HEK293 (cell line): ENCODE results near the gene IKZF4.

ENCODE experiments used
- CTCF ChIP-seq: fragments of 450-650 bp; formaldehyde crosslinking; IDR thresholded peaks from 2 replicates; pipeline ENCODE4 v1.5.1; 2016; ENCODE audit warnings: missing biosample characterization, missing genetic modification characterization
- EGR2 ChIP-seq: fragments of 450-650 bp; formaldehyde crosslinking; IDR thresholded peaks from 2 replicates; pipeline ENCODE4 v1.5.1; 2016; ENCODE audit warnings: low read depth, missing biosample characterization, missing genetic modification characterization
- KLF16 ChIP-seq: fragments of 450-650 bp; formaldehyde crosslinking; IDR thresholded peaks from 2 replicates; pipeline ENCODE4 v1.5.1; 2017; ENCODE audit warnings: missing biosample characterization, missing genetic modification characterization
- PRDM10 ChIP-seq: fragments of 450-650 bp; formaldehyde crosslinking; IDR thresholded peaks from 2 replicates; pipeline ENCODE4 v1.5.1; 2016; ENCODE audit warnings: missing biosample characterization, missing genetic modification characterization
- SALL2 ChIP-seq: fragments of 450-650 bp; formaldehyde crosslinking; IDR thresholded peaks from 2 replicates; pipeline ENCODE4 v1.5.0; 2017; ENCODE audit warnings: missing biosample characterization, mild to moderate bottlenecking, missing genetic modification characterization, borderline replicate concordance
- SCRT1 ChIP-seq: fragments of 450-650 bp; formaldehyde crosslinking; IDR thresholded peaks from 2 replicates; pipeline ENCODE4 v1.5.1; 2016; ENCODE audit warnings: missing biosample characterization, missing genetic modification characterization, borderline replicate concordance
- SETDB1 ChIP-seq: IDR thresholded peaks from one replicate; pipeline ENCODE4 v1.6.1; 2017; ENCODE audit warnings: mild to moderate bottlenecking, low read length, moderate library complexity, mixed read lengths; ENCODE audit not compliant: insufficient read length
- SP3 ChIP-seq: fragments of 450-650 bp; formaldehyde crosslinking; IDR thresholded peaks from 2 replicates; pipeline ENCODE4 v1.5.1; 2016; ENCODE audit warnings: missing biosample characterization, missing genetic modification characterization
- SP7 ChIP-seq: fragments of 450-650 bp; formaldehyde crosslinking; IDR thresholded peaks from 2 replicates; pipeline ENCODE4 v1.5.1; 2016; ENCODE audit warnings: missing biosample characterization, missing genetic modification characterization
- ZBTB10 ChIP-seq: fragments of 450-650 bp; formaldehyde crosslinking; IDR thresholded peaks from 2 replicates; pipeline ENCODE4 v1.5.1; 2016; ENCODE audit warnings: missing biosample characterization, missing genetic modification characterization
- ZNF133 ChIP-seq: fragments of 450-650 bp; formaldehyde crosslinking; IDR thresholded peaks from 2 replicates; pipeline ENCODE4 v1.5.1; 2016; ENCODE audit warnings: missing biosample characterization, missing genetic modification characterization
- ZNF140 ChIP-seq: fragments of 450-650 bp; formaldehyde crosslinking; IDR thresholded peaks from 2 replicates; pipeline ENCODE4 v1.5.1; 2016; ENCODE audit warnings: missing biosample characterization, missing genetic modification characterization
- ZNF157 ChIP-seq: fragments of 450-650 bp; formaldehyde crosslinking; IDR thresholded peaks from 2 replicates; pipeline ENCODE4 v1.5.1; 2016; ENCODE audit warnings: missing biosample characterization, missing genetic modification characterization
- ZNF174 ChIP-seq: fragments of 450-650 bp; formaldehyde crosslinking; IDR thresholded peaks from 2 replicates; pipeline ENCODE4 v1.5.0; 2017; ENCODE audit warnings: missing biosample characterization, mild to moderate bottlenecking, missing genetic modification characterization
- ZNF19 ChIP-seq: fragments of 450-650 bp; formaldehyde crosslinking; IDR thresholded peaks from 2 replicates; pipeline ENCODE4; 2016; ENCODE audit warnings: missing biosample characterization, missing genetic modification characterization, low read depth
- ZNF211 ChIP-seq: fragments of 450-650 bp; formaldehyde crosslinking; IDR thresholded peaks from 2 replicates; pipeline ENCODE4 v1.5.1; 2016; ENCODE audit warnings: low read depth, missing biosample characterization, missing genetic modification characterization
- ZNF223 ChIP-seq: fragments of 450-650 bp; formaldehyde crosslinking; IDR thresholded peaks from 2 replicates; pipeline ENCODE4 v1.5.1; 2016; ENCODE audit warnings: missing biosample characterization, missing genetic modification characterization
- ZNF248 ChIP-seq: fragments of 450-650 bp; formaldehyde crosslinking; IDR thresholded peaks from 2 replicates; pipeline ENCODE4 v1.5.1; 2017; ENCODE audit warnings: missing biosample characterization, missing genetic modification characterization
- ZNF292 ChIP-seq: fragments of 450-650 bp; formaldehyde crosslinking; IDR thresholded peaks from 2 replicates; pipeline ENCODE4 v1.5.1; 2016; ENCODE audit warnings: low read depth, missing biosample characterization, missing genetic modification characterization, borderline replicate concordance
- ZNF341 ChIP-seq: fragments of 450-650 bp; formaldehyde crosslinking; IDR thresholded peaks from 2 replicates; pipeline ENCODE4; 2016; ENCODE audit warnings: low read depth, missing biosample characterization, missing genetic modification characterization
- ZNF354C ChIP-seq: fragments of 450-650 bp; formaldehyde crosslinking; IDR thresholded peaks from 2 replicates; pipeline ENCODE4 v1.5.1; 2016; ENCODE audit warnings: missing biosample characterization, missing genetic modification characterization, low read depth, borderline replicate concordance
- ZNF510 ChIP-seq: fragments of 450-650 bp; formaldehyde crosslinking; IDR thresholded peaks from 2 replicates; pipeline ENCODE4 v1.5.1; 2018; ENCODE audit warnings: mild to moderate bottlenecking, missing genetic modification characterization, missing biosample characterization; ENCODE audit not compliant: insufficient replicate concordance
- ZNF521 ChIP-seq: fragments of 450-650 bp; formaldehyde crosslinking; IDR thresholded peaks from 2 replicates; pipeline ENCODE4 v1.5.1; 2017; ENCODE audit warnings: missing biosample characterization, mild to moderate bottlenecking, missing genetic modification characterization
- ZNF529 ChIP-seq: fragments of 450-650 bp; formaldehyde crosslinking; IDR thresholded peaks from 2 replicates; pipeline ENCODE4 v1.5.1; 2017; ENCODE audit warnings: missing genetic modification characterization, missing biosample characterization; ENCODE audit not compliant: insufficient replicate concordance
- ZNF623 ChIP-seq: fragments of 450-650 bp; formaldehyde crosslinking; IDR thresholded peaks from 2 replicates; pipeline ENCODE4 v1.5.1; 2016; ENCODE audit warnings: missing biosample characterization, missing genetic modification characterization
- ZSCAN30 ChIP-seq: fragments of 450-650 bp; IDR thresholded peaks from 2 replicates; pipeline ENCODE4 v1.5.1; 2018; ENCODE audit warnings: missing biosample characterization, mild to moderate bottlenecking, missing genetic modification characterization, moderate library complexity
- TF ChIP-seq, protein P1 (sequence below): fragments of 450-650 bp; formaldehyde crosslinking; IDR thresholded peaks from 2 replicates; pipeline ENCODE4 v1.5.1; 2016; ENCODE audit warnings: missing biosample characterization, missing genetic modification characterization
- TF ChIP-seq, protein P2 (sequence below): fragments of 450-650 bp; formaldehyde crosslinking; IDR thresholded peaks from 2 replicates; pipeline ENCODE4 v1.5.1; 2016; ENCODE audit warnings: missing biosample characterization, missing genetic modification characterization

IKZF4 gene

DNA sequence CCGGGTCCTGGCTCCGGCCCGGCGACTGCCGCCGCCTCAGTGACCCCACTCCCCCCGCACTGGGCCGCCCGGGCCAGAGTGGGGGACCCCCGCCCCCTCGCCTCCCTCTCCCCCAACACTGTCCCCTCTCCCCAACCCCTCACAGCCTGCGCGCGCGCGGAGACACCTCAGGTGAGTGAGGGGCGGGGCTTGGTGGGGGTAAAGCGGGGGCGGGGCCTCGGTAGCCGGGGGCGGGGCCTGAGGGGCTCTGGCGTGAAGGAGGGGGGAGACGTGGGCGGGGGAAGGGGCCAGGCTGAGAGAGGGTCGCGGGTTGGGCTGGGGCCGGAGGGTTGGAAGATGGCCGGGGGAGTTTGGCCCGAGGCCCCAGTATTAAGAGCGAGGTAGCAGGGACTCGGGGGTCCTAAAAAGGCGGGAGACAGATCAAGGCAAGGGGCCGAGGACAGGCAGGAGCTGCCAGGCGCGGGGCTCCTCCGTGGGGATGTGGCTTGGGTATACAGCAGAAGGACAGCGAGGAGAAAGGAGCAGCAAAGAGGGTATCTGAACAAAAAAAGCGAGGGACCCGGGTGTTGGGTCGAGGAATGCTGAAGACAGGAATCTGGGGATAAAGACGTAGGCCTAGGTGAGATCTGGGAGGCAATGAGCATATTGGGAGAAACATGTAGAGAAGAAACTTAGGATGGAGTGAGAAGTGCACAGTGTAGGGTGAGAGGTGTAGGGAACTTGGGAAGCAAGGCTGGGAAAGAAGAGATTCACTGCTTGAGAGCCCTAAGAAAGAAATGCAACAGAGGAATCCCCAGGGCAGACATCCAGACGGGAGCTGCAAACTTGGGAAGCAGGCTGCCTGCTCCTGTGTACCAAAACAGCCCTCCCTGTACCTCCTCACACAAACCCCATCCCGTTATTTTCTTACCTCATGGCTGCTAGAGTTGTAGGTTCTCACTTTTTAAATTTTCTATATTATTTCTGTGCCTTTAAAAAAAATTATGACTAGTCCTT is 13.0 kb upstream of the IKZF4 start (continued):
- TF ChIP-seq ZNF623 (tag by site-specific recombination) (no peak), ZNF157 (tag by site-specific recombination) (no peak), ZNF223 (tag by site-specific recombination) (no peak), SCRT1 (tag by site-specific recombination) (no peak), SETDB1 (no peak), ZNF529 (tag by site-specific recombination) (no peak), ZNF211 (no peak), ZNF19 (tag by site-specific recombination) (no peak), PRDM10 (tag by site-specific recombination) (no peak), ZNF354C (no peak), SP3 (0 out of 2 replicates have a peak, but pooled peaks have one; percentile 22), ZBTB10 (tag by site-specific recombination) (0 out of 2 replicates have a peak, but pooled peaks have one; percentile 26), CTCF (tag by site-specific recombination) (no peak), ZNF140 (no peak), ZNF341 (tag by site-specific recombination) (no peak), ZNF174 (no peak), KLF16 (tag by site-specific recombination) (no peak), ZSCAN30 (tag by site-specific recombination) (no peak), SALL2 (tag by site-specific recombination) (no peak), ZNF133 (no peak), EGR2 (peak; percentile 23; the same call in 1 of the 2 replicates), ZNF292 (tag by site-specific recombination) (no peak), ZNF521 (tag by site-specific recombination) (no peak), SP7 (tag by site-specific recombination) (no peak), ZNF248 (tag by site-specific recombination) (no peak), ZNF510 (tag by site-specific recombination) (no peak)
- TF ChIP-seq, protein P1, sequence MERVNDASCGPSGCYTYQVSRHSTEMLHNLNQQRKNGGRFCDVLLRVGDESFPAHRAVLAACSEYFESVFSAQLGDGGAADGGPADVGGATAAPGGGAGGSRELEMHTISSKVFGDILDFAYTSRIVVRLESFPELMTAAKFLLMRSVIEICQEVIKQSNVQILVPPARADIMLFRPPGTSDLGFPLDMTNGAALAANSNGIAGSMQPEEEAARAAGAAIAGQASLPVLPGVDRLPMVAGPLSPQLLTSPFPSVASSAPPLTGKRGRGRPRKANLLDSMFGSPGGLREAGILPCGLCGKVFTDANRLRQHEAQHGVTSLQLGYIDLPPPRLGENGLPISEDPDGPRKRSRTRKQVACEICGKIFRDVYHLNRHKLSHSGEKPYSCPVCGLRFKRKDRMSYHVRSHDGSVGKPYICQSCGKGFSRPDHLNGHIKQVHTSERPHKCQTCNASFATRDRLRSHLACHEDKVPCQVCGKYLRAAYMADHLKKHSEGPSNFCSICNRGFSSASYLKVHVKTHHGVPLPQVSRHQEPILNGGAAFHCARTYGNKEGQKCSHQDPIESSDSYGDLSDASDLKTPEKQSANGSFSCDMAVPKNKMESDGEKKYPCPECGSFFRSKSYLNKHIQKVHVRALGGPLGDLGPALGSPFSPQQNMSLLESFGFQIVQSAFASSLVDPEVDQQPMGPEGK (tag by site-specific recombination), result 0 out of 2 replicates have a peak, but pooled peaks have one; percentile 10
- TF ChIP-seq, protein P2, sequence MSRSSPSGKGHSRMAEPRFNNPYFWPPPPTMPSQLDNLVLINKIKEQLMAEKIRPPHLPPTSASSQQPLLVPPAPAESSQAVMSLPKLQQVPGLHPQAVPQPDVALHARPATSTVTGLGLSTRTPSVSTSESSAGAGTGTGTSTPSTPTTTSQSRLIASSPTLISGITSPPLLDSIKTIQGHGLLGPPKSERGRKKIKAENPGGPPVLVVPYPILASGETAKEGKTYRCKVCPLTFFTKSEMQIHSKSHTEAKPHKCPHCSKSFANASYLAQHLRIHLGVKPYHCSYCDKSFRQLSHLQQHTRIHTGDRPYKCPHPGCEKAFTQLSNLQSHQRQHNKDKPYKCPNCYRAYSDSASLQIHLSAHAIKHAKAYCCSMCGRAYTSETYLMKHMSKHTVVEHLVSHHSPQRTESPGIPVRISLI (tag by site-specific recombination), result no peak
